Activated T-cell treated with anti-CD3 and anti-CD28 coated beads, Interleukin-2, amount 50 U/mL, for 72 hours (primary cell): ENCODE measurements around the gene URB2. TPM values are rescaled to one million over a fixed set of nuclear protein-coding genes. Genes with fewer than 3 reads are reported as not detected.
A peak's percentile ranks its signal among the peaks of the same experiment; 100 is the strongest.
"Not testable (repeated sequence)": the region's sequence is repeated elsewhere in the genome, so short reads cannot be mapped to it uniquely, and the experiment has no call there.

Source experiments
- ATAC-seq, 2 donors: fragments of 150-1000 bp; cut with Tn5 transposase; replicated peaks in 1 of 2; 2 replicates each; pipeline ENCODE4 v1.10.0; 2021; ENCODE audit warnings: moderate library complexity in 2 of 2, mild to moderate bottlenecking in 1 of 2
- DNase-seq, 2 donors: peaks; one replicate each; pipeline ENCODE4 v3.0.0; 2021 to 2022; ENCODE audit warnings: mixed read lengths in 1 of 2
- H3K27ac Mint-ChIP-seq: one replicate; pipeline ENCODE4 v1.8.0; 2022; ENCODE audit warnings: mild to moderate bottlenecking, moderate library complexity, mixed read lengths
- H3K27me3 Mint-ChIP-seq: one replicate; pipeline ENCODE4 v1.8.0; 2022; ENCODE audit warnings: low read depth, mixed read lengths
- H3K36me3 Mint-ChIP-seq, 2 donors: one replicate each; pipeline ENCODE4 v1.8.0; 2022; ENCODE audit warnings: mixed read lengths in 2 of 2, mild to moderate bottlenecking in 1 of 2; ENCODE audit not compliant: insufficient read depth in 2 of 2
- H3K4me1 Mint-ChIP-seq: one replicate; pipeline ENCODE4 v1.8.0; 2022; ENCODE audit warnings: low read depth, mixed read lengths
- H3K4me3 Mint-ChIP-seq, 2 donors: one replicate each; pipeline ENCODE4 v1.8.0; 2022; ENCODE audit warnings: mild to moderate bottlenecking in 2 of 2, mixed read lengths in 2 of 2, moderate library complexity in 2 of 2
- H3K9me3 Mint-ChIP-seq, 2 donors: one replicate each; pipeline ENCODE4 v1.8.0; 2022; ENCODE audit warnings: mixed read lengths in 2 of 2
- total RNA-seq, 2 donors: library from RNA; stranded (reverse); gene quantifications; one replicate each; pipeline ENCODE4 v1.2.3, GENCODE V29; 2022

URB2 gene
- total RNA-seq, 2 donors from 2014 or later: 11.6 to 12.3 TPM

GRCh38 chr1:229693129-229693900 is 67.3 kb downstream of the URB2 start:
- DNase-seq: no peak
- H3K27me3 Mint-ChIP-seq: peaks cover 22% of the 10 kb centered on the region
- H3K4me1 Mint-ChIP-seq: peaks cover 58% of the 10 kb centered on the region
- no peaks in the 10 kb centered on the region for H3K9me3 Mint-ChIP-seq
- no peak overlapping the region for H3K27ac Mint-ChIP-seq
- ATAC-seq: no peak
- H3K36me3 Mint-ChIP-seq: no peaks in the 10 kb centered on the region
- no peak overlapping the region for H3K4me3 Mint-ChIP-seq

GRCh38 chr1:229694053-229694693 is 68.1 kb downstream of the URB2 start:
- Mint-ChIP-seq H3K4me1 (peaks cover 57% of the 10 kb centered on the region), H3K4me3 (no peak overlapping the region), H3K27me3 (peaks cover 22% of the 10 kb centered on the region), H3K27ac (no peak overlapping the region), H3K9me3 (no peaks in the 10 kb centered on the region), H3K36me3 (no peaks in the 10 kb centered on the region)
- ATAC-seq (no peak), DNase-seq (no peak)

- peaks cover 16% of the 10 kb centered on the region for H3K27me3 Mint-ChIP-seq
- peaks cover 44% of the 10 kb centered on the region for H3K4me1 Mint-ChIP-seq
- no peak overlapping the region for H3K4me3 Mint-ChIP-seq
- no peak overlapping the region for H3K27ac Mint-ChIP-seq
- H3K36me3 Mint-ChIP-seq: no peaks in the 10 kb centered on the region
- ATAC-seq: peak in 1 of 2 donors; percentile 35
- no peak for DNase-seq
- no peaks in the 10 kb centered on the region for H3K9me3 Mint-ChIP-seq
These were observed 70.3 kb downstream of the URB2 start for GRCh38 chr1:229696385-229696784.

- Mint-ChIP-seq H3K4me3 (no peak overlapping the region), H3K27me3 (peaks cover 8% of the 10 kb centered on the region), H3K9me3 (no peaks in the 10 kb centered on the region), H3K36me3 (no peaks in the 10 kb centered on the region), H3K27ac (no peak overlapping the region), H3K4me1 (peaks cover 13% of the 10 kb centered on the region)
- ATAC-seq (no peak), DNase-seq (no peak)
These were observed 73.7 kb downstream of the URB2 start for GRCh38 chr1:229699613-229700267.

- ATAC-seq (no peak), DNase-seq (no peak)
- H3K36me3 Mint-ChIP-seq: peaks cover 0 to 4% of the 10 kb centered on the region in 2 donors
- peaks cover 8% of the 10 kb centered on the region for H3K27me3 Mint-ChIP-seq
- no peaks in the 10 kb centered on the region for H3K4me1 Mint-ChIP-seq
- no peak overlapping the region for H3K27ac Mint-ChIP-seq
- H3K4me3 Mint-ChIP-seq: no peak overlapping the region
- peaks cover 2% of the 10 kb centered on the region in 2 donors for H3K9me3 Mint-ChIP-seq
These were observed 78.1 kb downstream of the URB2 start for GRCh38 chr1:229704157-229704556.

- H3K27me3 Mint-ChIP-seq: peaks cover 11% of the 10 kb centered on the region
- not testable (repeated sequence) for H3K4me3 Mint-ChIP-seq, H3K4me1 Mint-ChIP-seq, H3K27ac Mint-ChIP-seq, DNase-seq, H3K36me3 Mint-ChIP-seq, H3K9me3 Mint-ChIP-seq, ATAC-seq
These were observed 79.1 kb downstream of the URB2 start for GRCh38 chr1:229705152-229705551.

GRCh38 chr1:229707127-229707526 is 81.1 kb downstream of the URB2 start:
- not testable (repeated sequence) for H3K36me3 Mint-ChIP-seq, H3K4me3 Mint-ChIP-seq, H3K27ac Mint-ChIP-seq, DNase-seq, H3K4me1 Mint-ChIP-seq, H3K9me3 Mint-ChIP-seq, ATAC-seq
- H3K27me3 Mint-ChIP-seq: peaks cover 18% of the 10 kb centered on the region

GRCh38 chr1:229709500-229710013 is 83.5 kb downstream of the URB2 start:
- H3K36me3 Mint-ChIP-seq: peaks cover 0 to 4% of the 10 kb centered on the region in 2 donors
- no peak for ATAC-seq
- H3K27ac Mint-ChIP-seq: no peak overlapping the region
- no peak overlapping the region for H3K4me3 Mint-ChIP-seq
- peaks cover 18% of the 10 kb centered on the region for H3K27me3 Mint-ChIP-seq
- no peaks in the 10 kb centered on the region for H3K4me1 Mint-ChIP-seq
- peaks cover 2% of the 10 kb centered on the region in 2 donors for H3K9me3 Mint-ChIP-seq
- DNase-seq: no peak

Other genes starting within 250 kb of the URB2 start
- not detected for gene ACTA1, start 192.2 kb upstream of the URB2 start, total RNA-seq
- gene NUP133, start 117.9 kb upstream of the URB2 start, total RNA-seq: 10 to 100 TPM; 42.8 to 53.4 TPM
- gene ABCB10, start 67.5 kb upstream of the URB2 start, total RNA-seq: 10 to 100 TPM; 25.7 to 32.0 TPM
- gene TAF5L, start 125 bp upstream of the URB2 start, total RNA-seq: 10 to 100 TPM; 18.9 to 21.7 TPM